ENCODE measurements around the gene DNAJC4. TPM values are rescaled to one million over a fixed set of nuclear protein-coding genes. Genes with fewer than 3 reads are reported as not detected.

The DNAJC4 gene
- polyA plus RNA-seq, 1 donor from 2014 or later, result 20.3 TPM

DNA sequence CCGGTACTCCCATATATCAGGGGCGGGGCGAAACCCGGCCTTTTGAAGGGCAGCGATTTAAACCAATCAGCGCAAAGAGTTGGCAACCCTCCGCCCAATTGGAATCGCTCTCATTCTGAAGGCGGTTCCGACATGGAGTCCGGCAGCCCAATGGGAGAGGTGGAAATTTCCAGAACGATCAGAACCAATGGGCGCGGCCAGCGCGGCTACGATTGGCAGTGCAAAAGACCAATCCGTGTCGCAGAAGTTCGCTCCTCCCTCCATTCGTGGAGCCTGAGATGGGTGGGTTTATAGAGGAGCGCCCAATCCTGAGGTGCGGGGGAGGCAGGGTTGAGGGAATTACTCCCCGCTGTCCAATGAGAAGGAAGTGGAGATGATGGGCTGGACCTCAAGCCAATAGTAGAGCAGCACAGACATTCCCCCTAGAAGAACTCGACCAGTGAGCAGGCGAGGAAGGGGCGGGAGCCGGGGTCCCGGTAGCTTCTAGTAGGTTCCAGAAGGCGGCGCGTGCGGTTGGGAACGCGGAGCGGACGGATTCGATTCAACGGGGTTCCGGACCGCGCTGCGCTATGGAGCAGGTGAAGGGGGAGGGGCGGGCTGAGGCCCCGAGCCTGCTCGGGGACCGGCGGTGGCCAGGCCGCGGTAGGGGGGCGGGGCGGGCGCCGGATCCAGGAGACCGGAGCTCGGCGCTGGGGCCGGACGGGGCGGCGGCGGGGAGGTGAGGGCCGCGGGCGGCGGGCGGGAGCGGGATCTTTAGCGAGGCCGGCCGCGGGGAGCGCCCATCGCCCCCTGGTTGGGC is 44.5 kb upstream of the DNAJC4 start, which contains the start of gene STIP1:
Gene STIP1, plus strand, starts transcription at position 479 of the 799 bp plus-strand sequence. Its CDS starts 91 bp downstream, at position 570.
- H3K36me3 ChIP-seq (ENCODE audit: insufficient read depth, low read length), result no peaks in the 10 kb centered on the region
- H4K20me1 ChIP-seq (ENCODE audit: insufficient read depth), result peaks cover 5% of the 10 kb centered on the region
- H3K9ac ChIP-seq (ENCODE audit: low read length), result peak within 1 kb of the TSS; percentile 89
- peaks cover 6% of the 10 kb centered on the region for H3K79me2 ChIP-seq (replicated peaks; ENCODE audit: insufficient read depth, low read length)
- H3K27me3 ChIP-seq (ENCODE audit: insufficient read depth, low read depth, low read length), result no peaks in the 10 kb centered on the region
- peak within 1 kb of the TSS; percentile 51 for H2AFZ ChIP-seq (ENCODE audit: low read depth, low read length)
- no peaks in the 10 kb centered on the region for H3K9me2 ChIP-seq (ENCODE audit: insufficient read depth, low read length)
- H3K4me3 ChIP-seq (ENCODE audit: low read length), result peak within 1 kb of the TSS; percentile 90
- no peaks in the 10 kb centered on the region for H3K9me3 ChIP-seq (ENCODE audit: low read length)
- peak within 1 kb of the TSS; percentile 89 for H3K27ac ChIP-seq (ENCODE audit: low read length)
- H3F3A ChIP-seq (ENCODE audit: insufficient read depth, low read length, poor library complexity, severe bottlenecking), result peaks cover 6% of the 10 kb centered on the region
- peak within 1 kb of the TSS; percentile 67 for H3K4me2 ChIP-seq (ENCODE audit: low read length)
- TF ChIP-seq TAF1 (IDR thresholded peaks at IDR 0.05; ENCODE audit: low read depth) (peak; percentile 12), EZH2 (IDR thresholded peaks at IDR 0.05; ENCODE audit: borderline replicate concordance, insufficient read depth, low read length, poor library complexity, severe bottlenecking) (no peak), MXI1 (conservative IDR thresholded peaks at IDR 0.05; ENCODE audit: poor library complexity, severe bottlenecking) (no peak), SMC3 (conservative IDR thresholded peaks at IDR 0.05; ENCODE audit: poor library complexity) (no peak), POLR2AphosphoS5 (IDR thresholded peaks at IDR 0.05) (peak; percentile 96), RAD21 (conservative IDR thresholded peaks at IDR 0.05) (peak; percentile 30), CTCF (IDR thresholded peaks at IDR 0.05; ENCODE audit: poor library complexity, severe bottlenecking) (peak; percentile 73), EP300 (conservative IDR thresholded peaks at IDR 0.05; ENCODE audit: poor library complexity, severe bottlenecking) (peak; percentile 52)
- TF ChIP-seq, protein P1, sequence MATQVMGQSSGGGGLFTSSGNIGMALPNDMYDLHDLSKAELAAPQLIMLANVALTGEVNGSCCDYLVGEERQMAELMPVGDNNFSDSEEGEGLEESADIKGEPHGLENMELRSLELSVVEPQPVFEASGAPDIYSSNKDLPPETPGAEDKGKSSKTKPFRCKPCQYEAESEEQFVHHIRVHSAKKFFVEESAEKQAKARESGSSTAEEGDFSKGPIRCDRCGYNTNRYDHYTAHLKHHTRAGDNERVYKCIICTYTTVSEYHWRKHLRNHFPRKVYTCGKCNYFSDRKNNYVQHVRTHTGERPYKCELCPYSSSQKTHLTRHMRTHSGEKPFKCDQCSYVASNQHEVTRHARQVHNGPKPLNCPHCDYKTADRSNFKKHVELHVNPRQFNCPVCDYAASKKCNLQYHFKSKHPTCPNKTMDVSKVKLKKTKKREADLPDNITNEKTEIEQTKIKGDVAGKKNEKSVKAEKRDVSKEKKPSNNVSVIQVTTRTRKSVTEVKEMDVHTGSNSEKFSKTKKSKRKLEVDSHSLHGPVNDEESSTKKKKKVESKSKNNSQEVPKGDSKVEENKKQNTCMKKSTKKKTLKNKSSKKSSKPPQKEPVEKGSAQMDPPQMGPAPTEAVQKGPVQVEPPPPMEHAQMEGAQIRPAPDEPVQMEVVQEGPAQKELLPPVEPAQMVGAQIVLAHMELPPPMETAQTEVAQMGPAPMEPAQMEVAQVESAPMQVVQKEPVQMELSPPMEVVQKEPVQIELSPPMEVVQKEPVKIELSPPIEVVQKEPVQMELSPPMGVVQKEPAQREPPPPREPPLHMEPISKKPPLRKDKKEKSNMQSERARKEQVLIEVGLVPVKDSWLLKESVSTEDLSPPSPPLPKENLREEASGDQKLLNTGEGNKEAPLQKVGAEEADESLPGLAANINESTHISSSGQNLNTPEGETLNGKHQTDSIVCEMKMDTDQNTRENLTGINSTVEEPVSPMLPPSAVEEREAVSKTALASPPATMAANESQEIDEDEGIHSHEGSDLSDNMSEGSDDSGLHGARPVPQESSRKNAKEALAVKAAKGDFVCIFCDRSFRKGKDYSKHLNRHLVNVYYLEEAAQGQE (IDR thresholded peaks at IDR 0.05; ENCODE audit: borderline replicate concordance), result no peak

GRCh38 chr11:64186492-64187165 is 43.7 kb upstream of the DNAJC4 start:
- Histone ChIP-seq H3K9ac (ENCODE audit: low read length) (no peak overlapping the region), H3K9me3 (ENCODE audit: low read length) (no peaks in the 10 kb centered on the region), H3K4me2 (ENCODE audit: low read length) (no peak overlapping the region), H3K9me2 (ENCODE audit: insufficient read depth, low read length) (no peaks in the 10 kb centered on the region), H3K27me3 (ENCODE audit: insufficient read depth, low read depth, low read length) (no peaks in the 10 kb centered on the region), H3K36me3 (ENCODE audit: insufficient read depth, low read length) (no peaks in the 10 kb centered on the region), H2AFZ (ENCODE audit: low read depth, low read length) (no peak overlapping the region), H4K20me1 (ENCODE audit: insufficient read depth) (peaks cover 5% of the 10 kb centered on the region), H3K27ac (ENCODE audit: low read length) (no peak overlapping the region), H3K79me2 (replicated peaks; ENCODE audit: insufficient read depth, low read length) (peaks cover 6% of the 10 kb centered on the region), H3F3A (ENCODE audit: insufficient read depth, low read length, poor library complexity, severe bottlenecking) (peaks cover 6% of the 10 kb centered on the region), H3K4me3 (ENCODE audit: low read length) (no peak overlapping the region)
- TF ChIP-seq RAD21 (conservative IDR thresholded peaks at IDR 0.05), result no peak
- TF ChIP-seq MXI1 (conservative IDR thresholded peaks at IDR 0.05; ENCODE audit: poor library complexity, severe bottlenecking), result peak; percentile 3

Data from neural cell (in vitro differentiated cells).